GM10266 (cell line): ENCODE measurements around the gene TMEM245.

Source experiments
- DNase-seq: peaks from one replicate; pipeline ENCODE4 v3.0.0; 2012; ENCODE audit errors: extremely low spot score
- TF ChIP-seq, protein P1 (sequence below): IDR thresholded peaks from 2 replicates; pipeline ENCODE4 v1.5.1; 2012; ENCODE audit warnings: mild to moderate bottlenecking, low read depth; ENCODE audit not compliant: control insufficient read depth, insufficient read depth; ENCODE audit errors: missing control alignments

Gene TMEM245

DNA sequence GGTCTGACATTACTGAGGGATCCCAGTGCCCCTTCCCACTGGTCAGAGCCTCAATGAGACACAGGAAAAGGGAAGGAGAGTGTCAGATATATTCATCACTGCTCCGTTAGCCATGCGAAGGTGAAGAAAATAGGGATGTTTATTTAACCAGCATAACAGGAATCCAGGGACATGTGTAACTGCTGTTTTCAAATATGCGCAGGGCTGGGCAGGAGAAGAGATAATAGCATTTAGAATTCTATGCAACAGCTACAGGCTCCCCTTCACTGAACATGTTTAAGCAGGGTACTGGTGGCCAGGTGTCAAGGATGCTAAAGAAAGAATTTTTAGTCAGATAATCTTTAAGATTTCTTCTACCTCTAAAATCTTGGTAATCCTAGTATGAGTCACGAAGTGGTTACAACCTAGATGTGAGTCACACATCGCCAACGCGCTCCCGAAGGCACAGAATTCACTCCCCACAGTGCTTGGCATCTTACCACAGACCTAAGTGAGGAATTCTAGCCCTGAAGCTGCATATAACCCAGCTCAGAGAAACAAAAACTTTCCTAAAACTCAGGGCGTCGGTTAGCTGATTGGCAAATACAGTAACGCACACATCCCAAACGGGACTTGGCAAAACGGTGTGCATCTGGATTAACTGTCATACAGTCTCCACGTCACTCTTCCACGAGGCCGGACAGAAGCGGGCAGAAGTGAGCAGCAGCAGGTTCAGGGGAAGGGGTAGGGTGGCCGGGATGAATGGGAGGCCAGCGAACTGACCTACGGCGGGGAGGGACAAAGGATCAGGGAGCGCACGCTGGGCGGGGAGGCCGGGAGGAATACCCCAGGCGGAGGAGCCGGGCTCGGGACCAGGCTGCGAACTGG, 107.5 kb downstream of the TMEM245 start:
- peak; percentile 42 for DNase-seq
- TF ChIP-seq, protein P1, sequence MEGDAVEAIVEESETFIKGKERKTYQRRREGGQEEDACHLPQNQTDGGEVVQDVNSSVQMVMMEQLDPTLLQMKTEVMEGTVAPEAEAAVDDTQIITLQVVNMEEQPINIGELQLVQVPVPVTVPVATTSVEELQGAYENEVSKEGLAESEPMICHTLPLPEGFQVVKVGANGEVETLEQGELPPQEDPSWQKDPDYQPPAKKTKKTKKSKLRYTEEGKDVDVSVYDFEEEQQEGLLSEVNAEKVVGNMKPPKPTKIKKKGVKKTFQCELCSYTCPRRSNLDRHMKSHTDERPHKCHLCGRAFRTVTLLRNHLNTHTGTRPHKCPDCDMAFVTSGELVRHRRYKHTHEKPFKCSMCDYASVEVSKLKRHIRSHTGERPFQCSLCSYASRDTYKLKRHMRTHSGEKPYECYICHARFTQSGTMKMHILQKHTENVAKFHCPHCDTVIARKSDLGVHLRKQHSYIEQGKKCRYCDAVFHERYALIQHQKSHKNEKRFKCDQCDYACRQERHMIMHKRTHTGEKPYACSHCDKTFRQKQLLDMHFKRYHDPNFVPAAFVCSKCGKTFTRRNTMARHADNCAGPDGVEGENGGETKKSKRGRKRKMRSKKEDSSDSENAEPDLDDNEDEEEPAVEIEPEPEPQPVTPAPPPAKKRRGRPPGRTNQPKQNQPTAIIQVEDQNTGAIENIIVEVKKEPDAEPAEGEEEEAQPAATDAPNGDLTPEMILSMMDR: no peak

DNA sequence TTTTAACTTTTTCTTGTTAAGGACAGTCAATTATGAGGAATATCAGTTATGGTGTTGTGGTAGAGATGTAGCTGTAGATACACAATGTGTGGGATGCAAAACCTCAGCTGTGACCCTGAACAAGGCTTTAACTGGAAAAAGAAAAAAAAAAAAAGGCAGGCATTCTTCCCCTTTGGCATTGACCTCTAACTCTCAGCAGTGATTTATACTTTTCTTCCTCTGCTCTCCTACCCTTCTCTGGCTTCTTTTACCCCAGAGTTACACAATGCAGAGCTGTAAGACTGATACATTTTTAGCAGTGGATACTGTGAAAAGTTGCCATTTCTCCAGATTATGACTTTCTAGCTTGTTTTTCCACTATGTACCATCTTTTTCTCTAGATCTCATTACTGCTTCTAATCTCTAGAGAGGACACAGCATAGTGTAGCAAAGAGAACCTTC, 108.5 kb downstream of the TMEM245 start:
- DNase-seq: no peak
- TF ChIP-seq, protein P1: no peak

DNA sequence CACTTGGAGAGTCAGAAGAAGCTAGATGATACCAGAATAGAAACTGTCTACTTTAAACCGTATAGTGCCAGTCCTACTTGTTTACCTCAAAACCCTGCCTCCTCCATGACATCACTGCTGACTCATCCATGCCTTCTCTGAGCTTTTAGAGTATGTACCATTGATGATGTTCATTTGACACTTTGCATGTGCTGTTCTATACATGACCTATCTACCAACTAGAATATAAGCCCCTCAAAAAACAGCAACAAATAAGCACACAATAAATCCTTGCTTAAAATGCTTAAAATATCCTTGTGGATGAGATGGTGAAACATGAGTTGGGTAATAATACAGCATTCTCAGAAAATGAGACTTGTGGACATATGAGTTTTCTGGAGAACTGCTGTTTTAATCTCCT, 109.0 kb downstream of the TMEM245 start:
- DNase-seq: peak; percentile 47
- TF ChIP-seq, protein P1: no peak

DNA sequence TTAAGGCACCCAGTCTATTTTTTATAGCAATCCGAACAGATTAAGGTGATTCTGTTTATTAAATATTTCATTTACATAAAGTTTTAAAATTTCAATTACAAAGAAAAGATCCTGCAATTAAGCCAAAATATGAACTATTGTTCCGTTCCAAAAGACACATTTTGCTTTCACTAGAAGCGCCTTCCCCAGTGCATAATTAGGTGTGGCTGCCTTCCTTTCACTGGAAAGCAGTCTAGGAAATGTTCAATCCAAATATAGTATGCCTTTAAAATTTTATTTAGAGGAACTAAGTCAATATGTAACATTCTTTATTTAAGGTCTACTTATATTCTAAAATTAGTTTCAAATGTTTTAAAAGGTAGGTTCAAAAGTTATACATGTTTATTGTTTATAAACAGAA, 114.1 kb downstream of the TMEM245 start:
- TF ChIP-seq, protein P1: no peak
- no peak for DNase-seq

DNA sequence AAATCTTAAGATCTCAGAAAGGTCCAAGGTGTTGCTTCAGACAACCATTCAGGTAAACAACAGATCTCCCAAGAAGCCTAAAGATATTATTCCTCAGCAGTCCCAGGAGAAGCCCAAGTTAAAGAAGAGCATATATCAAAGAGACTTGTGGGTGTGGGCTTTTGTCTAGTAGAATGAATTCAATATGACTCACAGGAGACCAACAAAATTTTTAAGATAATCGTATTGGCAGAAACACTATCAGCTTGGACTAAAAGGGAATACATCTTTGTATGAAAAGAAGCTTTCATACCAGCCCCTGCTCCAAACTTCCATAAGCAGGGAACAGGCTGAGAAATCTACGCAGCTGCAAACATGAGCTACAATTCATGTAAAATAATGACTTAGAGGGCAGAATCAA, 116.6 kb downstream of the TMEM245 start:
- TF ChIP-seq, protein P1: no peak
- DNase-seq: no peak

DNA sequence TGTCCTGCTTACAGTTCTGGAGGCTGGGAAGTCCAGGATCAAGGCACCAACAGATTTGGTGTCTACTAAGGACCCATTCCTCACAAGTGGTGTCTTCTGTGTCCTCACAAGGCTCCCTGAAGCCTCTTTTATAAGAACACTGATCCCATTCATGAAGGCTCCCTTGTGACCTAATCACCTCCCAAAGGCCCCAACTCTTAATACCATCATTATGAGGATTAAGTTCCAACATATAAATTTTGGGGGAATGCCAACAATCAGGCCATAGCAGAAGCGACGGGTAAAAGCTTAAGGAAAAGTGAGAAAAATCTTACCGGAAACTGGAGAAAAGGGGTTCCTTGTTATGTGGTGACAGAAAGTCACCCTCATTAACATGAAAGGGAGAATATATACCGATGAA, 117.6 kb downstream of the TMEM245 start:
- TF ChIP-seq, protein P1: no peak
- DNase-seq: no peak

DNA sequence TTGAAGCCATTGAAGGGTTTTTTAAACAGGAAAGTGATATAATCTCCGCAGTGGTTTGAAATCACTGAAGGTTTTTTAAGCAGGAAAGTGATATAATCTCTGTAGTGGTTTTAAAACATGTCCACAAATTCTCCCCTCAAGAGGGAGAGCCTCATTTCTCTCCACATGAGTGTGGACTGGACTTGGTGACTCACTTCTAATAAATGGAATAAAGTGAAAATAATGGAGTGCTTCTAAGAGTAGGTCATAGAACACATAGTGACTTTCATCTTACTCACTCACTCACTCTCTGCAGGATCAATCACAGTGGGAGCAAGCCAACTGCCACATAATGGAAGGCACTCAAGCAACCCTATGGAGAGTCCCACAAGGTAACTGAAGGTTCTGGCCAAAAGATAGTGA, 118.5 kb downstream of the TMEM245 start:
- TF ChIP-seq, protein P1: no peak
- DNase-seq: no peak
